Large intestine (tissue), 3 donors: Measurements from ENCODE around the gene PSMG4. TPM values are rescaled to one million over a fixed set of nuclear protein-coding genes. Genes with fewer than 3 reads are reported as not detected.

Source experiments
- DNase-seq, 2 donors: peaks; one replicate each; pipeline versions ENCODE4 v3.0.0 to v3.0.0-alpha.2; 2013
- H3K27ac ChIP-seq: one replicate; pipeline ENCODE4 v1.5.1; 2013; ENCODE audit warnings: low read length
- H3K27me3 ChIP-seq: 2 replicates; pipeline ENCODE4 v1.6.1; 2013; ENCODE audit warnings: low read length; ENCODE audit not compliant: control insufficient read depth, insufficient read depth
- H3K36me3 ChIP-seq: 2 replicates; pipeline ENCODE4 v1.6.1; 2013; ENCODE audit warnings: low read length; ENCODE audit not compliant: control insufficient read depth, insufficient read depth
- H3K4me1 ChIP-seq: one replicate; pipeline ENCODE4 v1.6.1; 2013; ENCODE audit warnings: low read length; ENCODE audit not compliant: control insufficient read depth, insufficient read depth
- H3K4me3 ChIP-seq: one replicate; pipeline ENCODE4 v1.5.1; 2013; ENCODE audit warnings: low read length
- H3K9me3 ChIP-seq: one replicate; pipeline ENCODE4 v1.6.1; 2013; ENCODE audit warnings: mild to moderate bottlenecking, low read depth, low read length, moderate library complexity; ENCODE audit not compliant: control insufficient read depth
- WGBS: methylation state at CpG from one replicate; pipeline ENCODE4 v1.1.5; 2013; ENCODE audit warnings: low lambda C conversion rate; ENCODE audit not compliant: insufficient coverage; 5-methylcytosine and 5-hydroxymethylcytosine counted together
- polyA plus RNA-seq: library from polyadenylated mRNA; unstranded; fragments of 120-200 nt; gene quantifications from one replicate; pipeline ENCODE4 v1.2.1, GENCODE V29; 2013

The PSMG4 gene
- polyA plus RNA-seq, 1 donor = 25.2 TPM

GRCh38 chr6:3288711-3289663 is 30.2 kb downstream of the PSMG4 start:
- Histone ChIP-seq H3K9me3 (peaks cover 4% of the 10 kb centered on the region), H3K4me1 (no peaks in the 10 kb centered on the region), H3K4me3 (no peak overlapping the region), H3K27ac (no peak overlapping the region), H3K27me3 (no peaks in the 10 kb centered on the region), H3K36me3 (peaks cover 75% of the 10 kb centered on the region)
- DNase-seq = no peak
- no CpG with 5 or more reads among the region's 21 CpGs for WGBS

- Histone ChIP-seq H3K36me3 (peaks cover 76% of the 10 kb centered on the region), H3K27ac (no peak overlapping the region), H3K9me3 (peaks cover under 1% of the 10 kb centered on the region), H3K4me3 (no peak overlapping the region), H3K4me1 (no peaks in the 10 kb centered on the region), H3K27me3 (no peaks in the 10 kb centered on the region)
- WGBS = no CpG with 5 or more reads among the region's 7 CpGs
- DNase-seq = no peak
Measured at GRCh38 chr6:3289664-3290055, 30.9 kb downstream of the PSMG4 start.

- no peak for DNase-seq
- Histone ChIP-seq H3K27me3 (no peaks in the 10 kb centered on the region), H3K9me3 (no peaks in the 10 kb centered on the region), H3K4me3 (no peak overlapping the region), H3K27ac (no peak overlapping the region), H3K36me3 (peaks cover 72% of the 10 kb centered on the region), H3K4me1 (no peaks in the 10 kb centered on the region)
- no CpG with 5 or more reads among the region's 15 CpGs for WGBS
Measured at GRCh38 chr6:3290149-3290930, 31.6 kb downstream of the PSMG4 start.

- WGBS = no CpG with 5 or more reads among the region's 11 CpGs
- Histone ChIP-seq H3K27ac (no peak overlapping the region), H3K36me3 (peaks cover 67% of the 10 kb centered on the region), H3K9me3 (no peaks in the 10 kb centered on the region), H3K4me1 (peaks cover under 1% of the 10 kb centered on the region), H3K27me3 (no peaks in the 10 kb centered on the region), H3K4me3 (no peak overlapping the region)
- DNase-seq = no peak
Measured at GRCh38 chr6:3290931-3291211, 32.1 kb downstream of the PSMG4 start.

GRCh38 chr6:3291346-3291745 is 32.6 kb downstream of the PSMG4 start:
- Histone ChIP-seq H3K9me3 (no peaks in the 10 kb centered on the region), H3K4me3 (no peak overlapping the region), H3K4me1 (peaks cover 5% of the 10 kb centered on the region), H3K36me3 (peaks cover 69% of the 10 kb centered on the region), H3K27ac (no peak overlapping the region), H3K27me3 (no peaks in the 10 kb centered on the region)
- no peak for DNase-seq
- WGBS = no CpG with 5 or more reads among the region's 4 CpGs

- H3K4me1 ChIP-seq = peaks cover 5% of the 10 kb centered on the region
- no peaks in the 10 kb centered on the region for H3K9me3 ChIP-seq
- no peak overlapping the region for H3K27ac ChIP-seq
- no peak overlapping the region for H3K4me3 ChIP-seq
- H3K27me3 ChIP-seq = no peaks in the 10 kb centered on the region
- DNase-seq = no peak
- WGBS = 100% methylated on average over 1 of the region's 7 CpGs
- peaks cover 70% of the 10 kb centered on the region for H3K36me3 ChIP-seq
Measured at GRCh38 chr6:3291987-3292386, 33.2 kb downstream of the PSMG4 start.

GRCh38 chr6:3292431-3293197 is 33.9 kb downstream of the PSMG4 start:
- H3K4me1 ChIP-seq = peaks cover 5% of the 10 kb centered on the region
- H3K4me3 ChIP-seq = no peak overlapping the region
- DNase-seq = no peak
- peaks cover 69% of the 10 kb centered on the region for H3K36me3 ChIP-seq
- no peaks in the 10 kb centered on the region for H3K9me3 ChIP-seq
- no peaks in the 10 kb centered on the region for H3K27me3 ChIP-seq
- H3K27ac ChIP-seq = no peak overlapping the region
- 91% methylated on average over 6 of the region's 32 CpGs for WGBS

GRCh38 chr6:3293271-3294155 is 34.8 kb downstream of the PSMG4 start:
- no peak for DNase-seq

GRCh38 chr6:3294396-3294795 is 35.6 kb downstream of the PSMG4 start:
- H3K36me3 ChIP-seq = peaks cover 58% of the 10 kb centered on the region
- no CpG with 5 or more reads among the region's 8 CpGs for WGBS

More at GRCh38 chr6:3293271-3294155, 34.8 kb downstream of the PSMG4 start:
- no peaks in the 10 kb centered on the region for H3K27me3 ChIP-seq
- H3K36me3 ChIP-seq = peaks cover 66% of the 10 kb centered on the region
- whole genome bisulfite sequencing = no CpG with 5 or more reads among the region's 26 CpGs
- H3K27ac ChIP-seq = no peak overlapping the region
- H3K4me1 ChIP-seq = peaks cover 5% of the 10 kb centered on the region
- no peaks in the 10 kb centered on the region for H3K9me3 ChIP-seq
- H3K4me3 ChIP-seq = no peak overlapping the region

More at GRCh38 chr6:3294396-3294795, 35.6 kb downstream of the PSMG4 start:
- Histone ChIP-seq H3K9me3 (no peaks in the 10 kb centered on the region), H3K4me3 (no peak overlapping the region), H3K4me1 (peaks cover 5% of the 10 kb centered on the region), H3K27ac (no peak overlapping the region), H3K27me3 (no peaks in the 10 kb centered on the region)
- DNase-seq = no peak
